Fibroblast of villous mesenchyme (primary cell): ENCODE measurements around the gene UIMC1. TPM values are rescaled to one million over a fixed set of nuclear protein-coding genes. Genes with fewer than 3 reads are reported as not detected.
A peak's percentile ranks its signal among the peaks of the same experiment; 100 is the strongest.

Source experiments
- DNase-seq: peaks from one replicate; pipeline ENCODE4 v3.0.0-alpha.2; 2010; ENCODE audit warnings: low read depth
- H3K4me3 ChIP-seq: 2 replicates; pipeline ENCODE4 v1.5.1; 2011; ENCODE audit warnings: low read depth, mild to moderate bottlenecking, low read length
- total RNA-seq: library from RNA; depleted of rRNA; stranded (reverse); fragments of >200 nt; gene quantifications from 2 replicates; pipeline ENCODE4 v1.2.3, GENCODE V29; 2012
- TF ChIP-seq, protein P1 (sequence below): IDR thresholded peaks from 2 replicates; pipeline ENCODE4 v1.5.1; 2012; ENCODE audit warnings: low read depth, mild to moderate bottlenecking, low read length; ENCODE audit not compliant: insufficient read depth

UIMC1 gene
- total RNA-seq, 1 donor = 59.2 TPM

DNA sequence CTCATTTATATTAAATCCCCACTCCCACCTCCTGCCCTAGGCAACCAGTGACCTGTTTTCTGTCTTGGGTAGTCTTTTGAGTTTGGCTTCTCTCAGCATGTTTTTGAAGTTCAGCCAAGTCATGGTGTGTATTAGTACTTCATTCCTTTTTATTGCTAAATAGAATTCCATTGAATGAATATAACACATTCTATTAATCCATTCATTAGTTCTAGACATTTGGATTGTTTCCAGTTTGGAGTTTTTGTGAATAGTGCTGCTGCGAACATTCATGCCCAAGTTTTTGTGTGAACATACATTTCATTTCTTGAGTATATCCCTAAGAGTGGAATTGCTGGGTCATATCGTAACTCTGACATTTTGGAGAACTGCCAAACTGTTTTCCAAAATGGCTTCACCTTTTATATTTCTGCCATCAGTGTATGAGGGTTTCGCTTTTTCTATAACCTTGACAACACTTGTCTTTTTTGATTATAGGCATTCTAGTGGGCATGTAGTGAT, 18.6 kb upstream of the UIMC1 start:
- TF ChIP-seq, protein P1, sequence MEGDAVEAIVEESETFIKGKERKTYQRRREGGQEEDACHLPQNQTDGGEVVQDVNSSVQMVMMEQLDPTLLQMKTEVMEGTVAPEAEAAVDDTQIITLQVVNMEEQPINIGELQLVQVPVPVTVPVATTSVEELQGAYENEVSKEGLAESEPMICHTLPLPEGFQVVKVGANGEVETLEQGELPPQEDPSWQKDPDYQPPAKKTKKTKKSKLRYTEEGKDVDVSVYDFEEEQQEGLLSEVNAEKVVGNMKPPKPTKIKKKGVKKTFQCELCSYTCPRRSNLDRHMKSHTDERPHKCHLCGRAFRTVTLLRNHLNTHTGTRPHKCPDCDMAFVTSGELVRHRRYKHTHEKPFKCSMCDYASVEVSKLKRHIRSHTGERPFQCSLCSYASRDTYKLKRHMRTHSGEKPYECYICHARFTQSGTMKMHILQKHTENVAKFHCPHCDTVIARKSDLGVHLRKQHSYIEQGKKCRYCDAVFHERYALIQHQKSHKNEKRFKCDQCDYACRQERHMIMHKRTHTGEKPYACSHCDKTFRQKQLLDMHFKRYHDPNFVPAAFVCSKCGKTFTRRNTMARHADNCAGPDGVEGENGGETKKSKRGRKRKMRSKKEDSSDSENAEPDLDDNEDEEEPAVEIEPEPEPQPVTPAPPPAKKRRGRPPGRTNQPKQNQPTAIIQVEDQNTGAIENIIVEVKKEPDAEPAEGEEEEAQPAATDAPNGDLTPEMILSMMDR = no peak
- H3K4me3 ChIP-seq = no peak overlapping the region
- peak; percentile 53 for DNase-seq

- H3K4me3 ChIP-seq = no peak overlapping the region
- TF ChIP-seq, protein P1 = no peak
- no peak for DNase-seq
Measured at GRCh38 chr5:177024559-177024958, 18.0 kb upstream of the UIMC1 start.

DNA sequence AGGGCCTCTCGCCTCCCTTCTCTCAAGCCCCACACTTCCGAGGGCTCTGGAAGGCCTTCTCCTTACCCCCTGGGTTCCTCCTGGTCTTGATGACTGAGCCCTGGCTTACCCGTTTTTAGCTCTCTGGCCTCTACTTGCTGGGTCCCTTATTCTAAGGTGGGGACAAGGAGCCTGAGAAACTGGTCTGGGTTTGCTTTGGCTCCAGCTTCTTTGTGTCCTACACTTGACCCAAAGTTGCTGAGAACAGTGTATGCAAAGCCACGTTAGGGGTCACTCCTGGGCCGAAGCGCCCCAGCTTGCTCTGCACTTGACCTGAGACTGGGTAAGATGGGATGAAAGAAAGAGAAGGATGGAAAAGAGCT, 16.7 kb upstream of the UIMC1 start:
- no peak for DNase-seq
- TF ChIP-seq, protein P1 = no peak
- peak overlapping the region; percentile 82 for H3K4me3 ChIP-seq

GRCh38 chr5:177022386-177023302, 16.1 kb upstream of the UIMC1 start, which contains the start of gene ZNF346:
ZNF346 (plus strand) TSS chr5:177022696; CDS start chr5:177022739, 43 bp downstream.
- peak; percentile 94 for DNase-seq
- TF ChIP-seq, protein P1 = peak; percentile 51
- H3K4me3 ChIP-seq = peak within 1 kb of the TSS; percentile 82

- H3K4me3 ChIP-seq = no peak overlapping the region
- no peak for DNase-seq
- TF ChIP-seq, protein P1 = no peak
Measured at GRCh38 chr5:177020033-177020432, 13.5 kb upstream of the UIMC1 start.

GRCh38 chr5:177018341-177018740, 11.8 kb upstream of the UIMC1 start:
- DNase-seq = no peak
- H3K4me3 ChIP-seq = no peak overlapping the region
- TF ChIP-seq, protein P1 = no peak
